Mesodermal cell (in vitro differentiated cells): ENCODE measurements around the gene ZDHHC14.
"Not testable (repeated sequence)": the region's sequence is repeated elsewhere in the genome, so short reads cannot be mapped to it uniquely, and the experiment has no call there.

ENCODE experiments used
- H3K27ac ChIP-seq: 2 replicates; pipeline ENCODE4 v1.7.0; 2013; ENCODE audit warnings: mild to moderate bottlenecking, low read depth, low read length, moderate library complexity; ENCODE audit not compliant: severe bottlenecking
- H3K36me3 ChIP-seq: 2 replicates; pipeline ENCODE4 v1.7.1; 2013; ENCODE audit warnings: mild to moderate bottlenecking, low read length, moderate library complexity; ENCODE audit not compliant: control insufficient read depth, insufficient read depth
- H3K4me1 ChIP-seq: one replicate; pipeline ENCODE4 v1.7.1; 2013; ENCODE audit warnings: mild to moderate bottlenecking, low read length; ENCODE audit not compliant: insufficient read depth, control insufficient read depth, poor library complexity, severe bottlenecking
- H3K4me3 ChIP-seq: 2 replicates; pipeline ENCODE4 v1.7.0; 2013; ENCODE audit warnings: low read length, control low read depth, mild to moderate bottlenecking; ENCODE audit not compliant: insufficient read depth, poor library complexity, severe bottlenecking; ENCODE audit errors: extremely low read depth
- H3K9me3 ChIP-seq: 2 replicates; pipeline ENCODE4 v1.7.1; 2013; ENCODE audit warnings: mild to moderate bottlenecking, low read length, moderate library complexity; ENCODE audit not compliant: control insufficient read depth
- WGBS, 2 experiments: methylation state at CpG; one replicate each; pipeline ENCODE4 v1.1.5; 2013; ENCODE audit warnings: missing lambda C conversion rate in 2 of 2; ENCODE audit not compliant: insufficient coverage in 2 of 2; 5-methylcytosine and 5-hydroxymethylcytosine counted together

The ZDHHC14 gene

GRCh38 chr6:157466342-157466648, 85.3 kb downstream of the ZDHHC14 start:
- no peak overlapping the region for H3K27ac ChIP-seq
- H3K4me1 ChIP-seq, result no peaks in the 10 kb centered on the region
- no peaks in the 10 kb centered on the region for H3K9me3 ChIP-seq
- no peaks in the 10 kb centered on the region for H3K36me3 ChIP-seq
- no peak overlapping the region for H3K4me3 ChIP-seq
- WGBS, 2 experiments, result 80 to 98% methylated on average over 1 to 4 of the region's 4 CpGs

- H3K4me3 ChIP-seq, H3K9me3 ChIP-seq, H3K4me1 ChIP-seq, H3K27ac ChIP-seq, H3K36me3 ChIP-seq: not testable (repeated sequence)
- 86 to 100% methylated on average over 3 to 5 of the region's 6 CpGs for WGBS, 2 experiments
These were observed 86.3 kb downstream of the ZDHHC14 start for GRCh38 chr6:157467339-157467738.

GRCh38 chr6:157468054-157468453, 87.1 kb downstream of the ZDHHC14 start:
- Histone ChIP-seq H3K36me3 (no peaks in the 10 kb centered on the region), H3K4me3 (no peak overlapping the region), H3K27ac (no peak overlapping the region), H3K9me3 (no peaks in the 10 kb centered on the region), H3K4me1 (no peaks in the 10 kb centered on the region)
- 97 to 100% methylated on average over 3 of the region's 3 CpGs for WGBS, 2 experiments

GRCh38 chr6:157468574-157468973, 87.6 kb downstream of the ZDHHC14 start:
- no peak overlapping the region for H3K27ac ChIP-seq
- no peak overlapping the region for H3K4me3 ChIP-seq
- no peaks in the 10 kb centered on the region for H3K9me3 ChIP-seq
- no peaks in the 10 kb centered on the region for H3K36me3 ChIP-seq
- H3K4me1 ChIP-seq, result no peaks in the 10 kb centered on the region
- 83 to 96% methylated on average over 1 to 4 of the region's 4 CpGs for WGBS, 2 experiments

GRCh38 chr6:157469378-157469777, 88.4 kb downstream of the ZDHHC14 start:
- H3K27ac ChIP-seq, result no peak overlapping the region
- 89 to 92% methylated on average over 4 to 5 of the region's 5 CpGs for WGBS, 2 experiments
- no peaks in the 10 kb centered on the region for H3K4me1 ChIP-seq
- no peaks in the 10 kb centered on the region for H3K36me3 ChIP-seq
- no peak overlapping the region for H3K4me3 ChIP-seq
- no peaks in the 10 kb centered on the region for H3K9me3 ChIP-seq

GRCh38 chr6:157471077-157471686, 90.2 kb downstream of the ZDHHC14 start:
- Histone ChIP-seq H3K4me3 (no peak overlapping the region), H3K9me3 (no peaks in the 10 kb centered on the region), H3K27ac (no peak overlapping the region), H3K4me1 (no peaks in the 10 kb centered on the region), H3K36me3 (no peaks in the 10 kb centered on the region)
- 94 to 96% methylated on average over 23 to 24 of the region's 24 CpGs for WGBS, 2 experiments

- 92 to 97% methylated on average over 10 to 12 of the region's 17 CpGs for WGBS, 2 experiments
- H3K4me3 ChIP-seq, result no peak overlapping the region
- no peak overlapping the region for H3K27ac ChIP-seq
- no peaks in the 10 kb centered on the region for H3K4me1 ChIP-seq
- H3K36me3 ChIP-seq, result no peaks in the 10 kb centered on the region
- H3K9me3 ChIP-seq, result no peaks in the 10 kb centered on the region
These were observed 91.1 kb downstream of the ZDHHC14 start for GRCh38 chr6:157471895-157472686.

- Histone ChIP-seq H3K27ac (no peak overlapping the region), H3K9me3 (no peaks in the 10 kb centered on the region), H3K4me1 (no peaks in the 10 kb centered on the region), H3K36me3 (no peaks in the 10 kb centered on the region), H3K4me3 (no peak overlapping the region)
- 90 to 100% methylated on average over 1 to 2 of the region's 3 CpGs for WGBS, 2 experiments
These were observed 95.8 kb downstream of the ZDHHC14 start for GRCh38 chr6:157476797-157477196.

GRCh38 chr6:157478926-157479325, 97.9 kb downstream of the ZDHHC14 start:
- WGBS, 2 experiments, result 100% methylated on average over 2 of the region's 2 CpGs; no CpG with 5 or more reads in 1 of the 2 experiments

GRCh38 chr6:157479464-157480303, 98.7 kb downstream of the ZDHHC14 start:
- Histone ChIP-seq H3K36me3 (no peaks in the 10 kb centered on the region), H3K27ac (no peak overlapping the region), H3K9me3 (no peaks in the 10 kb centered on the region), H3K4me3 (no peak overlapping the region), H3K4me1 (no peaks in the 10 kb centered on the region)
- WGBS, 2 experiments, result 81 to 86% methylated on average over 6 of the region's 7 CpGs

More at GRCh38 chr6:157478926-157479325, 97.9 kb downstream of the ZDHHC14 start:
- Histone ChIP-seq H3K9me3 (no peaks in the 10 kb centered on the region), H3K4me1 (no peaks in the 10 kb centered on the region), H3K36me3 (no peaks in the 10 kb centered on the region), H3K27ac (no peak overlapping the region), H3K4me3 (no peak overlapping the region)
